Loucy (cell line): Measurements from ENCODE around the gene MYADM.

Experiments
- H2AFZ ChIP-seq: fragments of 200-600 bp; sonication (generic); 2 replicates; pipeline ENCODE4 v1.6.0; 2016; ENCODE audit warnings: antibody characterized with exemption, mild to moderate bottlenecking, low read length, moderate library complexity
- H3F3A ChIP-seq: fragments of 200-600 bp; 2 replicates; pipeline ENCODE4 v1.6.0; 2016; ENCODE audit warnings: antibody characterized with exemption, low read depth, mild to moderate bottlenecking
- H3K27me3 ChIP-seq: fragments of 200-600 bp; sonication (generic); 2 replicates; pipeline ENCODE4 v1.6.1; 2014; ENCODE audit warnings: low read length, mild to moderate bottlenecking; ENCODE audit not compliant: insufficient read depth, poor library complexity, severe bottlenecking
- H3K36me3 ChIP-seq: fragments of 200-600 bp; sonication (generic); 2 replicates; pipeline ENCODE4 v1.6.1; 2016; ENCODE audit warnings: low read length; ENCODE audit not compliant: insufficient read depth
- H3K4me1 ChIP-seq: fragments of 200-600 bp; sonication (generic); 2 replicates; pipeline ENCODE4 v1.5.1; 2014; ENCODE audit warnings: low read length, mild to moderate bottlenecking; ENCODE audit not compliant: insufficient read depth, poor library complexity, severe bottlenecking
- H3K4me2 ChIP-seq: fragments of 200-600 bp; sonication (generic); 2 replicates; pipeline ENCODE4 v1.6.0; 2014; ENCODE audit warnings: antibody characterized with exemption, low read length, low read depth, mild to moderate bottlenecking; ENCODE audit not compliant: poor library complexity, severe bottlenecking
- H3K4me3 ChIP-seq: fragments of 200-600 bp; sonication (generic); 2 replicates; pipeline ENCODE4 v1.5.1; 2014; ENCODE audit warnings: low read length, mild to moderate bottlenecking, mixed read lengths; ENCODE audit not compliant: poor library complexity, severe bottlenecking
- H3K79me2 ChIP-seq: fragments of 200-600 bp; sonication (generic); 2 replicates; pipeline ENCODE4 v1.6.1; 2014; ENCODE audit warnings: low read length; ENCODE audit not compliant: insufficient read depth
- H3K9ac ChIP-seq: fragments of 200-600 bp; sonication (generic); 2 replicates; pipeline ENCODE4 v1.6.0; 2014; ENCODE audit warnings: mild to moderate bottlenecking, low read depth, low read length, moderate library complexity; ENCODE audit not compliant: poor library complexity, severe bottlenecking
- H3K9me2 ChIP-seq: fragments of 200-600 bp; sonication (generic); replicated peaks from 2 replicates; pipeline ENCODE4 v1.6.1; 2016; ENCODE audit warnings: low read depth, low read length, mixed read lengths
- H3K9me3 ChIP-seq: fragments of 200-600 bp; sonication (generic); 2 replicates; pipeline ENCODE4 v1.6.1; 2014; ENCODE audit warnings: mild to moderate bottlenecking, antibody characterized with exemption, low read length, low read depth; ENCODE audit not compliant: insufficient read depth
- H4K20me1 ChIP-seq: fragments of 200-600 bp; sonication (generic); 2 replicates; pipeline ENCODE4 v1.6.0; 2014; ENCODE audit warnings: antibody characterized with exemption, low read length, mild to moderate bottlenecking; ENCODE audit not compliant: insufficient read depth, poor library complexity, severe bottlenecking
- EZH2phosphoT487 ChIP-seq: fragments of 200-600 bp; IDR thresholded peaks from 2 replicates; pipeline ENCODE4 v1.6.1; 2018; ENCODE audit warnings: antibody characterized with exemption, mild to moderate bottlenecking, moderate library complexity, borderline replicate concordance
- TF ChIP-seq, protein P1 (sequence below): fragments of 200-600 bp; sonication (generic); conservative IDR thresholded peaks from 2 replicates; pipeline ENCODE4 v1.5.1; 2014; ENCODE audit warnings: mild to moderate bottlenecking, antibody characterized with exemption, low read length

Gene MYADM

DNA sequence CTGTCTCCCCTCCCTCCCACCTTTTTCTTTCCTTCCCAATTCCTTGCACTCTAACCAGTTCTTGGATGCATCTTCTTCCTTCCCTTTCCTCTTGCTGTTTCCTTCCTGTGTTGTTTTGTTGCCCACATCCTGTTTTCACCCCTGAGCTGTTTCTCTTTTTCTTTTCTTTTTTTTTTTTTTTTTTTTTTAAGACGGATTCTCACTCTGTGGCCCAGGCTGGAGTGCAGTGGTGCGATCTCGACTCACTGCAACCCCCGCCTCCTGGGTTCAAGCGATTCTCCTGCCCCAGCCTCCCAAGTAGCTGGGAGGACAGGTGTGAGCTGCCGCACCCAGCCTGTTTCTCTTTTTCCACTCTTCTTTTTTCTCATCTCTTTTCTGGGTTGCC, 6.9 kb downstream of the MYADM start:
- Histone ChIP-seq H3K9me3 (no peaks in the 10 kb centered on the region), H3K36me3 (peaks cover 31% of the 10 kb centered on the region; the same call in 1 of the 2 replicates), H3K4me2 (peak overlapping the region; percentile 63), H3K4me1 (peaks cover 32% of the 10 kb centered on the region), H3K27me3 (peaks cover 3% of the 10 kb centered on the region), H3F3A (no peaks in the 10 kb centered on the region), H3K79me2 (peaks cover 71% of the 10 kb centered on the region), H2AFZ (no peak overlapping the region), H3K9me2 (no peaks in the 10 kb centered on the region), H3K4me3 (peak overlapping the region; percentile 12), H4K20me1 (peaks cover 64% of the 10 kb centered on the region), H3K9ac (no peak overlapping the region)
- TF ChIP-seq EZH2phosphoT487, result no peak
- TF ChIP-seq, protein P1, sequence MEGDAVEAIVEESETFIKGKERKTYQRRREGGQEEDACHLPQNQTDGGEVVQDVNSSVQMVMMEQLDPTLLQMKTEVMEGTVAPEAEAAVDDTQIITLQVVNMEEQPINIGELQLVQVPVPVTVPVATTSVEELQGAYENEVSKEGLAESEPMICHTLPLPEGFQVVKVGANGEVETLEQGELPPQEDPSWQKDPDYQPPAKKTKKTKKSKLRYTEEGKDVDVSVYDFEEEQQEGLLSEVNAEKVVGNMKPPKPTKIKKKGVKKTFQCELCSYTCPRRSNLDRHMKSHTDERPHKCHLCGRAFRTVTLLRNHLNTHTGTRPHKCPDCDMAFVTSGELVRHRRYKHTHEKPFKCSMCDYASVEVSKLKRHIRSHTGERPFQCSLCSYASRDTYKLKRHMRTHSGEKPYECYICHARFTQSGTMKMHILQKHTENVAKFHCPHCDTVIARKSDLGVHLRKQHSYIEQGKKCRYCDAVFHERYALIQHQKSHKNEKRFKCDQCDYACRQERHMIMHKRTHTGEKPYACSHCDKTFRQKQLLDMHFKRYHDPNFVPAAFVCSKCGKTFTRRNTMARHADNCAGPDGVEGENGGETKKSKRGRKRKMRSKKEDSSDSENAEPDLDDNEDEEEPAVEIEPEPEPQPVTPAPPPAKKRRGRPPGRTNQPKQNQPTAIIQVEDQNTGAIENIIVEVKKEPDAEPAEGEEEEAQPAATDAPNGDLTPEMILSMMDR, result no peak

DNA sequence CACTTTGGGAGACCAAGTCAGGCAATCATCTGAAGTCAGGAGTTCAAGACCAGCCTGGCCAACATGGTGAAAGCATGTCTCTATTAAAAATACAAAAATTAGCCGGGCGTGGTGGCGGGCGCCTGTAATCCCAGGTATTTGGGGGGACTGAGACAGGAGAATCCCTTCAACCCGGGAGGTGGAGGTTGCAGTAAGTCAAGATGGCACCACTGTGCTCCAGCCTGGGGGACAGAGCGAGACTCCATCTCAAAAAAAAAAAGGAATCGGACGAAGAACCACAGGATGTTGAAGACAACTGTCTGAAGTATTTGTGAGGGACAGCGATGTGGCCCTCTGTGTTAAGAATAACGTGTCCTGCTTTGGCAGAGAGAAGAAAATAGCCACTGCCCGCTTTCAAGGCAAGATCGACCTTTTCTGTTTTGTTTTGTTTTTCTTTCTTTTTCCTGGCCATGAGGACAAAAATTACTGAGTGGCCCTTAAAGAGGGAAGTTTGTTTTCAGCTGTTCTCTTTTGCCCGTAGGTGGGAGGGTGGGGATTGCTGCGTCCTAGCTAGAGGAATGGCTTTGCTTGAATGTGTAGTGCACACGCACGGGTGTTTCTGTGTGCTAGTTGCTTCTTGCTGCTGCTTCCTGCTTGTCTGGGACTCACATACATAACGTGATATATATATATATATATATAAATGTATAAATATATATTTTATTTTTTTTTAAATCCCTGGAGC, 8.1 kb downstream of the MYADM start:
- Histone ChIP-seq H3K9ac (no peak overlapping the region), H3F3A (no peaks in the 10 kb centered on the region), H3K9me3 (no peaks in the 10 kb centered on the region), H4K20me1 (peaks cover 58% of the 10 kb centered on the region), H3K36me3 (peaks cover 31% of the 10 kb centered on the region; the same call in 1 of the 2 replicates), H3K79me2 (peaks cover 60% of the 10 kb centered on the region), H3K4me3 (peak overlapping the region; percentile 52), H3K4me1 (peaks cover 37% of the 10 kb centered on the region), H3K27me3 (peaks cover 12% of the 10 kb centered on the region), H3K9me2 (no peaks in the 10 kb centered on the region), H2AFZ (no peak overlapping the region), H3K4me2 (peak overlapping the region; percentile 63)
- TF ChIP-seq, protein P1, result no peak
- no peak for TF ChIP-seq EZH2phosphoT487

DNA sequence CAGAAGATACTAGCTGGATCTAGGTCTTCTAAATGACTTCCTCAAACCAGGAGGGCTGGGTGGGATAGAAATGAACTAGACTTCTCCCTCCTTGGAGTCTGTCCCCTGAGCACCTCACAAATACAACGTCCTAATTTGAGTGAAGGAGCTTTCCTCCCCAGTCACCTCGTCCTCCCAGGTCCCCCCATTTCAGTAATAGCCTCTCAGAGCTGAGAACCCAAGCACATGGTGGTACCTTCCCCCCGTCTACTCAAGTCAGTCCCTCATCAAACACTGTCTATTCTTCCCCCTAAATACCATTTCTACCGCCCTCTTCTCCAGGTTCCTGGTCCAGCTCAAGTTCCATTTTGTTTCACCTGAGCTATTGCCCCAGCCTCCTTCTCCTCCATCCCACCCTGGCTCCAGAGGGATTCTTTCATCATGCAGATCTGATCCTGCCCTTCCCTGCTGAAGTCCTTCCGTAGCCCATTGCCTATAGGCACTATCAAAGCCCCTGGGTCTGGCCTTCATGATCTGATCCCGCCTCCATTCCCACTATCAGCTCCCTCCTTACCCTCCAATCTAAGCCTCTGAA, 9.1 kb downstream of the MYADM start:
- TF ChIP-seq, protein P1, result no peak
- TF ChIP-seq EZH2phosphoT487, result no peak
- H3K4me3 ChIP-seq, result no peak overlapping the region
- H3K9ac ChIP-seq, result no peak overlapping the region
- H3K36me3 ChIP-seq, result peaks cover 31% of the 10 kb centered on the region; the same call in 1 of the 2 replicates
- H3K9me3 ChIP-seq, result no peaks in the 10 kb centered on the region
- no peaks in the 10 kb centered on the region for H3F3A ChIP-seq
- H3K4me2 ChIP-seq, result peak overlapping the region; percentile 24
- H3K79me2 ChIP-seq, result peaks cover 50% of the 10 kb centered on the region
- H3K9me2 ChIP-seq, result no peaks in the 10 kb centered on the region
- H3K4me1 ChIP-seq, result peaks cover 36% of the 10 kb centered on the region
- H4K20me1 ChIP-seq, result peaks cover 49% of the 10 kb centered on the region
- H3K27me3 ChIP-seq, result peaks cover 17% of the 10 kb centered on the region
- H2AFZ ChIP-seq, result no peak overlapping the region
